HepG2 (cell line): ENCODE data around the gene CYP26B1. TPM values are rescaled to one million over a fixed set of nuclear protein-coding genes. Genes with fewer than 3 reads are reported as not detected.

Experiments
- ATAC-seq: fragments of 200-7000 bp; cut with Tn5 transposase; 3 replicates; pipeline ENCODE4 v1.9.1; 2020; ENCODE audit warnings: mild to moderate bottlenecking, moderate library complexity
- BruUV-seq: library from RNA; stranded (reverse); fragments of 400-500 nt; replicated peaks from 2 replicates; lab custom pipeline; 2021; lab: Mats Ljungman, UMichigan
- CTCF ChIA-PET: fragments of 300-600 bp; formaldehyde crosslinking; extraction: SDS; loops from one replicate; lab custom pipeline; 2021; ENCODE audit warnings: low total read pairs, inconsistent platforms, low intra/inter-chr PET ratio; lab: Yijun Ruan, JAX
- POLR2A ChIA-PET: fragments of 350-600 bp; sonication (Branson Sonifier 250); formaldehyde crosslinking; loops from one replicate; lab custom pipeline; 2020; ENCODE audit warnings: antibody characterized with exemption, inconsistent platforms; lab: Yijun Ruan, JAX
- DNase-seq: peaks from one replicate; pipeline ENCODE4 v3.0.0-alpha.2; 2015; ENCODE audit warnings: low spot score
- FAIRE-seq: peaks from 3 replicates; lab custom pipeline; 2011; peaks lifted over from hg19 to GRCh38; lab: Jason Lieb, UNC
- H2AFZ ChIP-seq: one replicate; pipeline ENCODE4 v1.6.1; 2011; ENCODE audit warnings: low read length, inconsistent platforms
- H3K27ac ChIP-seq: fragments of 300-600 bp; 3 replicates; pipeline ENCODE4 v1.8.0; 2011; ENCODE audit warnings: mixed run types, mild to moderate bottlenecking, mixed read lengths, low read length, inconsistent platforms; ENCODE audit not compliant: insufficient read depth; ENCODE audit errors: extremely low read length
- H3K27me3 ChIP-seq, 2 experiments: fragments of 200-600 bp in 1 of 2; 2 replicates in 1 of 2; 3 replicates in 1 of 2; pipeline versions ENCODE4 v1.6.0 to v1.8.0; 2011; ENCODE audit warnings: low read length in 2 of 2, mild to moderate bottlenecking in 2 of 2, moderate library complexity in 2 of 2, inconsistent platforms in 1 of 2; ENCODE audit not compliant: insufficient read depth in 2 of 2, control insufficient read depth in 1 of 2
- H3K36me3 ChIP-seq, 2 experiments: fragments of 200-600 bp in 1 of 2; replicated peaks in 1 of 2; 2 replicates in 1 of 2; 3 replicates in 1 of 2; pipeline versions ENCODE4 v1.5.1 to v1.8.0; 2011; ENCODE audit warnings: low read length in 2 of 2, inconsistent platforms in 1 of 2; ENCODE audit not compliant: insufficient read depth in 2 of 2, control insufficient read depth in 1 of 2
- H3K4me1 ChIP-seq: 2 replicates; pipeline ENCODE4 v1.5.1; 2012; ENCODE audit warnings: low read length, inconsistent platforms; ENCODE audit not compliant: insufficient read depth
- H3K4me2 ChIP-seq: 2 replicates; pipeline ENCODE4 v1.6.0; 2011; ENCODE audit warnings: low read depth, low read length, inconsistent platforms
- H3K4me3 ChIP-seq, 3 experiments: fragments of 200-600 bp in 1 of 3; sonication (generic), shearing (Covaris generic) in 1 of 3; replicated peaks in 1 of 3; 2 replicates each; pipeline ENCODE4 v1.5.1; 2011 to 2016; ENCODE audit warnings: low read length in 3 of 3, inconsistent platforms in 2 of 3, low read depth in 2 of 3, mild to moderate bottlenecking in 2 of 3, control low read depth in 1 of 3, mixed read lengths in 1 of 3; ENCODE audit not compliant: insufficient read depth in 1 of 3
- H3K79me2 ChIP-seq: one replicate; pipeline ENCODE4 v1.6.1; 2011; ENCODE audit warnings: low read length, inconsistent platforms; ENCODE audit not compliant: insufficient read depth
- H3K9ac ChIP-seq: 2 replicates; pipeline ENCODE4 v1.6.0; 2011; ENCODE audit warnings: mild to moderate bottlenecking, low read depth, low read length, inconsistent platforms; ENCODE audit not compliant: insufficient read depth
- H3K9me3 ChIP-seq: 2 replicates; pipeline ENCODE4 v1.5.1; 2012; ENCODE audit warnings: mild to moderate bottlenecking, low read length
- H4K20me1 ChIP-seq: 2 replicates; pipeline ENCODE4 v1.6.0; 2011; ENCODE audit warnings: inconsistent platforms, mild to moderate bottlenecking, low read length, moderate library complexity; ENCODE audit not compliant: insufficient read depth
- STAG1 ChIP-seq: sonication (generic); formaldehyde crosslinking; IDR thresholded peaks from 2 replicates; pipeline ENCODE4 v1.4.0; 2020; ENCODE audit warnings: missing genetic modification reagents
- TBX3 ChIP-seq: fragments of 450-650 bp; IDR thresholded peaks from 2 replicates; pipeline ENCODE4 v1.6.1; 2017; ENCODE audit warnings: antibody characterized with exemption, mild to moderate bottlenecking, inconsistent platforms, borderline replicate concordance
- XRCC5 ChIP-seq: fragments of 200-400 bp; formaldehyde crosslinking; optimal IDR thresholded peaks from 2 replicates; pipeline ENCODE3; 2017; ENCODE audit warnings: mild to moderate bottlenecking, low read length
- ZNF567 ChIP-seq: sonication (generic); formaldehyde crosslinking; IDR thresholded peaks from 2 replicates; pipeline ENCODE4 v1.8.1; 2023; ENCODE audit warnings: mild to moderate bottlenecking, missing genetic modification reagents, borderline replicate concordance
- WGBS: methylation state at CpG from one replicate; pipeline ENCODE4 v1.1.6; 2017; ENCODE audit warnings: low lambda C conversion rate; 5-methylcytosine and 5-hydroxymethylcytosine counted together
- in situ Hi-C: cut with HindIII; loops from 2 replicates; pipeline ENCODE4 v1.10.0; 2017; ENCODE audit warnings: low pct_unique_long_range_greater_than_20kb; ENCODE audit not compliant: extremely low pct_ligation_motif_present
- intact Hi-C: fragments of 100-400 bp; cut with micrococcal nuclease; formaldehyde crosslinking; loops from one replicate; pipeline ENCODE4 v1.10.0; 2022; ENCODE audit not compliant: unreplicated experiment
- polyA plus RNA-seq, 8 experiments: library from polyadenylated mRNA; depleted of rRNA in 3 of 8; stranded (reverse) in 7 of 8; unstranded in 1 of 8; fragments of >200 nt; fragmentation: Illumina TruSeq in 4 of 8; extraction: Trizol in 4 of 8; gene quantifications; 2 replicates each; pipeline versions ENCODE4 v1.2.1 to v1.2.3, GENCODE V29; 2011 to 2016; ENCODE audit warnings: low read depth in 4 of 8, missing spikeins in 1 of 8, mixed read lengths in 1 of 8; ENCODE audit not compliant: insufficient read depth in 1 of 8
- total RNA-seq, 5 experiments: library from RNA; depleted of rRNA; stranded (reverse); fragments of >200 nt; fragmentation: Illumina TruSeq; extraction: Trizol; gene quantifications; 2 replicates each; pipeline ENCODE4 v1.2.3, GENCODE V29; 2016; ENCODE audit warnings: low read depth in 1 of 5
- TF ChIP-seq, protein P1 (sequence below), 2 experiments: sonication (generic) in 1 of 2; formaldehyde crosslinking in 1 of 2; IDR thresholded peaks; 2 replicates each; pipeline versions ENCODE4 v1.4.0 to v1.6.1; 2016 to 2020; ENCODE audit warnings: borderline replicate concordance in 1 of 2, low read depth in 1 of 2, mild to moderate bottlenecking in 1 of 2, missing genetic modification reagents in 1 of 2

Gene CYP26B1
- total and polyA plus RNA-seq, 2 of the 13 experiments (the other 11 are each of a cell fraction or from before 2014, with no cell fraction given): 0.05 to 0.07 TPM

DNA sequence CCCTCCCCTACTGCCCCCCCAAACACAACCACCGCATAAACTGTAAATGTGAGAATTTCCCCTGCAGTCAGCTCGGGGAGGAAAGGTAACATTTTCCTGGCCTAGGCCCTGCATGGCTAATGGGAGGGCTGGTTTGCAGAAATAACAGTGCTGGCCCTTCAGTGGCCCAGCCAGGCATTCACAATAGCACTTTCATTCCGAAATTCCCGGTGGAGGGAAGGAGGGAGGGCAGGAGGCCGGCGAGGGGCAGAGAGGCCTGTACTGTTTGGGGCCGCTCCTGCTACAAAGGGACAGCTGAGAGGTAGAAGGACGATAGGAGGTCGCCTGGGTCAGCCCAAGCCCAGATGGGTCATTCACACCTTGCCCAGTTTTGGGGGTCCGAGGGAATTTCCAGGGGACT, 11.3 kb downstream of the CYP26B1 start:
- no peaks in the 10 kb centered on the region for H3K79me2 ChIP-seq
- intact Hi-C loops (loop anchor here (2.0 kb wide), 1 partner anchor 588 kb away; no protein-coding TSS in a partner anchor), in situ Hi-C loops (no loop called here)
- H3K9ac ChIP-seq: no peak overlapping the region
- no peak for ATAC-seq
- H3K27ac ChIP-seq: no peak overlapping the region
- ChIA-PET CTCF (interaction anchor here (2.3 to 2.8 kb wide), 2 partner anchors 212 to 443 kb away, joined by 10 to 20 read pairs; no protein-coding TSS in a partner anchor), POLR2A (no interaction called here)
- no peak for DNase-seq
- WGBS: 6% methylated on average over 9 of the region's 10 CpGs
- no peak overlapping the region for H3K4me3 ChIP-seq
- H2AFZ ChIP-seq: no peak overlapping the region
- TF ChIP-seq XRCC5 (peak; percentile 34), TBX3 (no peak)
- H3K4me2 ChIP-seq: no peak overlapping the region
- no TSS peak for BruUV-seq
- H4K20me1 ChIP-seq: peaks cover 7% of the 10 kb centered on the region; the same call in 1 of the 2 replicates
- H3K36me3 ChIP-seq: no peaks in the 10 kb centered on the region
- H3K4me1 ChIP-seq: peaks cover 24% of the 10 kb centered on the region
- no peak for FAIRE-seq
- peaks cover 16 to 85% of the 10 kb centered on the region in 2 experiments for H3K27me3 ChIP-seq
- H3K9me3 ChIP-seq: no peaks in the 10 kb centered on the region

GRCh38 chr2:72135921-72136320, 11.7 kb downstream of the CYP26B1 start:
- Histone ChIP-seq H3K4me1 (peaks cover 24% of the 10 kb centered on the region), H3K36me3 (no peaks in the 10 kb centered on the region), H3K79me2 (no peaks in the 10 kb centered on the region), H3K4me3 (no peak overlapping the region), H3K27ac (no peak overlapping the region), H4K20me1 (peaks cover 7% of the 10 kb centered on the region; the same call in 1 of the 2 replicates), H2AFZ (no peak overlapping the region), H3K4me2 (no peak overlapping the region), H3K9me3 (no peaks in the 10 kb centered on the region), H3K9ac (no peak overlapping the region), H3K27me3 (peaks cover 13 to 85% of the 10 kb centered on the region in 2 experiments; a peak in 4 of 5 replicates)
- in situ Hi-C loops: no loop called here
- no peak for ATAC-seq
- intact Hi-C loops: loop anchor here (2.0 kb wide), 1 partner anchor 587 kb away; no protein-coding TSS in a partner anchor
- DNase-seq: no peak
- ChIA-PET POLR2A (no interaction called here), CTCF (interaction anchor here (2.3 to 2.8 kb wide), 2 partner anchors 212 to 443 kb away, joined by 10 to 20 read pairs; no protein-coding TSS in a partner anchor)
- no TSS peak for BruUV-seq
- no peak for FAIRE-seq
- TF ChIP-seq, protein P1, sequence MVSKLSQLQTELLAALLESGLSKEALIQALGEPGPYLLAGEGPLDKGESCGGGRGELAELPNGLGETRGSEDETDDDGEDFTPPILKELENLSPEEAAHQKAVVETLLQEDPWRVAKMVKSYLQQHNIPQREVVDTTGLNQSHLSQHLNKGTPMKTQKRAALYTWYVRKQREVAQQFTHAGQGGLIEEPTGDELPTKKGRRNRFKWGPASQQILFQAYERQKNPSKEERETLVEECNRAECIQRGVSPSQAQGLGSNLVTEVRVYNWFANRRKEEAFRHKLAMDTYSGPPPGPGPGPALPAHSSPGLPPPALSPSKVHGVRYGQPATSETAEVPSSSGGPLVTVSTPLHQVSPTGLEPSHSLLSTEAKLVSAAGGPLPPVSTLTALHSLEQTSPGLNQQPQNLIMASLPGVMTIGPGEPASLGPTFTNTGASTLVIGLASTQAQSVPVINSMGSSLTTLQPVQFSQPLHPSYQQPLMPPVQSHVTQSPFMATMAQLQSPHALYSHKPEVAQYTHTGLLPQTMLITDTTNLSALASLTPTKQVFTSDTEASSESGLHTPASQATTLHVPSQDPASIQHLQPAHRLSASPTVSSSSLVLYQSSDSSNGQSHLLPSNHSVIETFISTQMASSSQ (IDR thresholded peaks at IDR 0.05; ENCODE audit: low read depth): no peak
- TF ChIP-seq, protein P1 (CRISPR knock-in tag; IDR thresholded peaks at IDR 0.05; ENCODE audit: borderline replicate concordance): no peak
- TF ChIP-seq ZNF567 (CRISPR knock-in tag) (no peak), STAG1 (no peak)
- 22% methylated on average over 8 of the region's 8 CpGs for WGBS
